Measurements from ENCODE around the gene OGDH.
"Not testable (repeated sequence)": the region's sequence is repeated elsewhere in the genome, so short reads cannot be mapped to it uniquely, and the experiment has no call there.

The OGDH gene

GRCh38 chr7:44606341-44607140, at the start of gene OGDH:
OGDH (plus strand) TSS chr7:44606627; CDS start chr7:44624344, 17,717 bp downstream.
- peak; percentile 99 for DNase-seq (ENCODE audit: low read depth in 2 of 2)

DNA sequence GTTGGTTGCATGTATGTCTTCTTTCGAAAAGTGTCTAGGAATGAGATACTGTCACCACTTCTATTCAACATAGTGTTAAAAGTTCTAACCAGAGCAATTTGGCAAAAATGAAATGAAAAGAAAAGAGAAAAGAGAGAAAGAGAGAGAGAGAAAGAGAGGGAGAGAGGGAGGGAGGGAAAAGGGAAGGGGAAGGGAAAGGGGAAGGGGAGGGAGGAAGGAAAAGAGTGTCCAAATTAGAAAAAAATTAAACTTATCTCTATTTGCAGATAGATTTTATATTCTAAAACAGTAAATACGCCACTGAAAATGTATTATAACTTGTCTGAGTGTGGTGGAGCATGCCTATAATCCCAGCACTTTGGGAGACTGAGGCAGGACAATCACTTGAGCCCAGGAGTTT, 48.9 kb upstream of the OGDH start:
- no peak for DNase-seq (ENCODE audit: low read depth in 2 of 2)

DNA sequence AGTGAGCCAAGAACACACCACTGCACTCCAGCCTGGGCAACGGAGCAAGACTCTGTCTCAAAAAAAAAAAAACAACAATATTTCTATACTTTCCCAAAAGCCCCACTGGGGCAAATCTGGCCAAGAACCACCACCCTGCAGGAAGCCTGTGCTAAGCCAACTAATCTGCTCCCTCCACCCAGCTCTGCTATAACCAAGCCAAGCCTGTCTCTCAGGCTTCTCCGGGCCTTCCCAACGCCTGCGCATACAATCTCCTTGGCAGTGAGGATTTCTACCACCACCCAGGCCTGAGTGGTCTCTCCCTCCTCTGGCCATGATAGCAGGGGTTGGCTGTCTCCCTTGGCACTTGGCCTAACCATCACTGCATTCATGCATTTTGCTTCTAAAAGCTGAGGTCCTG, 46.9 kb upstream of the OGDH start:
- no peak for DNase-seq (ENCODE audit: low read depth in 2 of 2)

DNA sequence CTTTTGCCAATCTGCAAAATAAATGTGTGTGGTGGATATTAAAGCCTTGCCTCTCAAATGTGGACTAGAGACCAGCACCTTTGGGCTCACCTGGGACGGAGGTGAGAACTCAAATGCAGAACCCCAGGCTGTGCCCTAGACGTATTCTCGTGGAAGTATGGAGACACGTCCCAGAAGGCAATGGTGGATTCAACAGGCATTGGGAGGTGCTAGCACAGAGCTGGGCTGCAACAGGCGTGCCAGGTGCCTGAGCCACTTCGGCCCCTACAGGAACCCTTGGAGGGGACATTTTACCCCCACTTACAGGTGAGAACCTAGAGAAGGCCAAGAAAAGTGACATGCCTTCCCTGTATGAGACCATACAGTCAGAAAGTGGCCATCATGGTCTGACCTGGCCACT, 44.9 kb upstream of the OGDH start:
- DNase-seq (ENCODE audit: low read depth in 2 of 2): no peak

GRCh38 chr7:44561962-44562621, 44.3 kb upstream of the OGDH start:
- no peak for DNase-seq (ENCODE audit: low read depth in 2 of 2)

GRCh38 chr7:44562622-44562962, 43.8 kb upstream of the OGDH start:
- not testable (repeated sequence) for DNase-seq (ENCODE audit: low read depth in 2 of 2)

DNA sequence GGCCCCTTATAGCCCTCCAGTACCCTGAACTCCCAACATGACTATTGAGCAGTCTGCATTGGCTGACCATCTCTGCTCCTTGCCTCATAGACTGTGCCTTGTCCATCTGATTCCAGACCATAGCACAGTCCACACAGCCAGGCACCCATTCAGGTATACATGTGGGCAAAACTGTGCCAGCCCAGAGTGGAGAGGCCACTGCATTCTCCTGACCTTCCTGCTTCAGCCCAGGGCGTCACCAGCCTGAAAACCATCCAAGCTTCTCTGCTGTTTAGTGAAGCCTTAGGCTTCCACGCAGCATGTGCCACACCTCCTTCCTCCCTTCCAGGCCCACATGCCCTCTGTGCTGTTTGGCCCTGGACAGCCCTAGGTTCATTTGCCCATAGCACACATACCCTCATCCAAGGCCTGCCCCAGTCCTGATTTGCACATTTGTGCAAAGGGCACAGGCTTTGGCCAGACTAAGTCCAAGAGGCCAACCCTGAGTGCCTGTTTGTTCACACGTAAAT, 43.2 kb upstream of the OGDH start:
- DNase-seq (ENCODE audit: low read depth in 2 of 2): no peak

DNA sequence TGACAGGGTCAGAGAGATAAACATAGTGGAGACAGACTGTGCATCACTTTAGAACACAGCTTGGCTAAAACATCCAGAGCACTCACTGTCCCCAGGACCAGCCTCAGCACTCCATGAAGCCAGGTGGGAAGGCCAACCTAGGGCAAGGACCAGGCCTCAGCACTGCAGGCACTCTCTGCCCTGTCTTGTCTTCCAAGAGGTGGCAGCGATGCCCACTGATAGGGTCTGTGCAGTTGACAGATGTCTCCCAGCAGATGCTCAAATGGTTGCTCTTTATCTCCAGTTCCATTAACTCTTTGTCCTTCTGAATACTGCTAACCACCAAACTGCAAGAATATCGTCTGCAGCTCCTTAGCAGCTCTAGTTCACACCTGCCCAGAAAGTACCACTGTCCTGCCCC, 41.8 kb upstream of the OGDH start:
- DNase-seq (ENCODE audit: low read depth in 2 of 2): no peak

DNA sequence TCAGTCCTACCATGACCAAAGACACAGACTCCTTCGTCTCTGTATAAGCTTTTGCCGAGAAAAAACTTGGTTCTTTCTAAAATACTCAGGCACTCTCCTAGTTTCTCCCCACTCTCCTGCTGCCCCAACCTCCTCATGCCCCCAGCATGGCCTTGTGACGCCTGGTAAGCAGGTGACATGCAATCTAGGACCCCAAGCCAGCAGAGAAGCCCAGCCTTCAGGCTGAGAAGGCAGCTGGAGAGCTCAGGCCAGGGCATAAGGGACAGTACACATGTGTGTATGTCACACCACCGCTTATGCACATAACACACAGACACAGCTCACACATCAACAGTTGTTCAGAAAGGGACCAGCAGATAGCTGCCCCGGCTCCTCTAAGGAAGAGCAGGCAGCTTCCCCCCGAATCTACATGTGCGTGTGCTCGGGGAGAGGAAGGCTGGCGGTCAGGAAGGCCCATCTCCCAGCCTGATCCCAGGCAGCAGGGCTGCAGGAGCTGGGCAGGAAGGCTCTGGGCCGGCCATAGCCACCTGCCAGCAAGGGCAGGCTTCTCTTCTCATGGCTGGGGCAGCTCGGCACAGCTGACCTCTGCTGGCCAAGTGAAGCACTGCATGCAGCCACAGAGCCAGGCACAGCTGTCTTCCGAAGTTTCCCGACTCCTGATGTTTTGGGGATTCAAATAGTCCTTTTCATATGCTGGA, 41.2 kb upstream of the OGDH start:
- DNase-seq (ENCODE audit: low read depth in 2 of 2): peak in 1 of 2 donors; percentile 14

DNA sequence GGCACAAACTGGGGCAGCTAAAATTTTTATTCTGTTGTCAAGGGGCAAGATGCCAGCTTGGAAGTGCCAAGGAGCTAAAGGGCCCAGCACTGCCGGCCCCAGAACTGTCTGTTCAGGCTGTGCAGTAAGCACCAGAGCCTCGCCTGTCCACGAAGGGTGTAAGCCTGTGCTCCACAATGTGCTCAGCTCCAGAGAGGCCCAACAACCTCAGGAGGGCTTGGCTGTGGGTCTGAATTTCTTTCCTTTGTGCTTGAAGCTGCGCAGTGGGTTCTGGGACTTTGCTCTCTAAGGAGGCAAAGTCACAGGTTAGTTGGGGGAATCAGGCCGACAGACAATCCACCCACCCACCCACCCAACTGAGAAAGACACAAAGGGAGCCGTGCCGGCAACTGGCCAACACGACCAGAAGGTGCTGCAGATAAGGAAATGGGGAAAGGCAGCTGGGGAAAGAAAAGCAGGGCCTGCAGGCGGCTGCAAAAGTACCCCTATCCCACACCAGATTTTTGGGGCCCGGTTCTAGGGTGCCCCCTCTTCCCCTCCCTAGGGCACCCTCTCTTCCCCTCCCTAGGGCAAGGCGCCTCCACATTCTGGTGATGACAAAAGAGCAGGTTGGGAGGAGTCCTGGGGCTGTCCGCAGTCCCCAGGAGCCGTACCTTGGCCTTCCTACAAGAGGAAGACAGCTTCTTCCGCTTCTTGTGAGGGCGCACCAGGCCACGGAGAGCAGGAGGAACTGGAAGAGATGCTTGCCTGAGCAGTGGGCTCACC, 40.5 kb upstream of the OGDH start:
- no peak for DNase-seq (ENCODE audit: low read depth in 2 of 2)

GRCh38 chr7:44566680-44567079, 39.7 kb upstream of the OGDH start:
- DNase-seq (ENCODE audit: low read depth in 2 of 2): no peak

- DNase-seq (ENCODE audit: low read depth in 2 of 2): no peak
These were observed 38.5 kb upstream of the OGDH start for GRCh38 chr7:44567884-44568283.

DNA sequence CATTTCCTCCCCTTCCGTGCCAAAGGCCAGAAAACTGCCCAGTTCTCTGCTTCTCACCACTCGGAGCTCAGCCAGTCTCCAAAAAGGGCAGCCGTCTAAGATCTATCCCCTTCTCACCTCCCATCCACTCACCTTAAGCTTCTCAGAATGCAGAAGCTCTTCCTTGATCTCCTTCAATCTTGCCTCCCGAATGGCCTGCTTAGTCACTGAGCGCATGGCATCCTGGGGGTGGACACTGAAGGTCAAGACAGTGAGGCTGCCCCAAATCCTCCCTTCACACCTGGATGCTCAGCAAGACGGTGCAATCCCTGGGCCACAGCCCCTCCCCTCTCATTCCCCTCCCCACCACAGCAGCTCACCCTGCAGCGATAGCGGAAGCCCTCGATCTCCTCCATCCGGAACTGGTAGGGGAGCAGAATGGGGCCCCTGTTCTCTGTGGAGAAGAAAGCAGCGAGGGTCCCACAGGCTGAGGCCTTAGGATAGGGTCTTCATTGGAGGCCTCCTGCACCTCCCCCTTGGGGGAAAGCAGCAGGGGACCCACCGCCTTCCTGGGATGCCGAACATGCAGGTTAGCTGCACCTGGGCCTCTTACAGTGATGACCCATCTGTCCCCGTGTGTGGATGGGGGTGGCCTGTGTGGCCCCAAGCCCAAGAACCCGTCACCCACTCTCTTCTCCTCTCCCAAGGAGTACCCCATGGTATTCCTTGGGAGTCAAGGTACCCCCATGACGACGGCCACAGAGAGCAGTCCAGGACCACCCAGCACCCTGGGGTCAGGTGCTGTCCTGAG, 37.5 kb upstream of the OGDH start:
- DNase-seq (ENCODE audit: low read depth in 2 of 2): no peak

GRCh38 chr7:44569959-44570358, 36.5 kb upstream of the OGDH start:
- DNase-seq (ENCODE audit: low read depth in 2 of 2): no peak

DNA sequence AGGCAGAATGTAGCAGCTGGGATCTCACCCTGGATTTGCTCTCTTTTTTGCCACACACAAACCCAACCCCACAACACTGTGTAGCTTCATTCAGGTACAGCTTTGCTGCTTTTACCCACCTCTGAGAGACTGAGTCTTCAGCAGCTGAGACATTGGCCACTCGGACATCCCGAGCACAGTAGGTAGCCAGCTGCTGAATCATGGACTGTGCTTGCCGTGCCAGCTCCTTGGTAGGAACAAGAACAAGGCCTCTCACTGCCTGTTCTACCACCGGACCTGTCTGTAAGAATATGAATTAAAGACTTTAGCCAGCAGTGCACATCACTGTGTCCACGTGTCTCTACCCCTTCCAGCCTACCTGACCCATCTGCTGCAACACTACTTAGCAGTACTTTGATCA, 33.7 kb upstream of the OGDH start:
- no peak for DNase-seq (ENCODE audit: low read depth in 2 of 2)

- DNase-seq (ENCODE audit: low read depth in 2 of 2): peak; percentile 87 to 89
These were observed 32.8 kb upstream of the OGDH start, which contains the start of gene DDX56 for GRCh38 chr7:44573464-44574286. DDX56 (minus strand) TSS chr7:44573908; CDS start chr7:44573895, 13 bp downstream.

DNA sequence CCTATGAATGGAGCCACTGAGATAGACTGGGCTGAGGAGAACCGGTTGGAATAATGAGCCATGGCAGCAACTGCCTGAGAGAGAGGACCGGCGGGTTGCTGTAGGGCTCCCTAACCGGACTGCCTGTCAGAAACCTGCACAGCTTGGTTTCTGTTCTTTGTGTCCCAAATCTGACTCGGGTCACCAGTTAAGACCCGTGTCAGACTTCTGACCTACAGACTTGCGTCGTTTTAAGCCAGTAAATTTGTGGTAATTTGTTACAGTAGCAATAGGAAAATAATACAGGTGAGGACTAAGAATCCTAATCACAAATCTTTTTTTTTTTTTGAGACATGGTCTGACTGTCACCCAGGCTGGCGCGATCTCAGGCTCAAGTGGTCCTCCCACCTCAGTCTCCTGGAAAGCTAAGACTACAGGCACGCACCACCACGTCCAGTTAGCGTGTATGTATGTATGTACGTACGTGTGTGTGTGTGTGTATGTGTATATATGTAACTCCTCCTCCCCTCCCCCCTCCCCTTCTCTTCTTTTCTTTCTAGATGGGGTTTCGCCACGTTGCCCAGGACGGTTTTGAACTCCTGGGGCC, 32.0 kb upstream of the OGDH start:
- no peak for DNase-seq (ENCODE audit: low read depth in 2 of 2)

GRCh38 chr7:44575054-44575453, 31.4 kb upstream of the OGDH start:
- no peak for DNase-seq (ENCODE audit: low read depth in 2 of 2)

- no peak for DNase-seq (ENCODE audit: low read depth in 2 of 2)
These were observed 30.2 kb upstream of the OGDH start for GRCh38 chr7:44576228-44576627.
